ENCODE data around the gene CARD19.
A peak's percentile ranks its signal among the peaks of the same experiment; 100 is the strongest.

Gene CARD19

GRCh38 chr9:93120846-93121315, 24.9 kb downstream of the CARD19 start:
- DNase-seq (ENCODE audit: low spot score): no peak

- DNase-seq (ENCODE audit: low spot score): no peak
Measured at GRCh38 chr9:93121316-93122241, 25.6 kb downstream of the CARD19 start.

GRCh38 chr9:93122721-93123221, 26.8 kb downstream of the CARD19 start:
- DNase-seq (ENCODE audit: low spot score): no peak

- DNase-seq (ENCODE audit: low spot score): no peak
Measured at GRCh38 chr9:93123561-93124283, 27.7 kb downstream of the CARD19 start.

- DNase-seq (ENCODE audit: low spot score): no peak
Measured at GRCh38 chr9:93124793-93125192, 28.8 kb downstream of the CARD19 start.

- no peak for DNase-seq (ENCODE audit: low spot score)
Measured at GRCh38 chr9:93125331-93125894, 29.4 kb downstream of the CARD19 start.

- DNase-seq (ENCODE audit: low spot score): no peak
Measured at GRCh38 chr9:93126151-93126781, 30.2 kb downstream of the CARD19 start.

- no peak for DNase-seq (ENCODE audit: low spot score)
Measured at GRCh38 chr9:93126825-93127368, 30.9 kb downstream of the CARD19 start.

- DNase-seq (ENCODE audit: low spot score): no peak
Measured at GRCh38 chr9:93127395-93127911, 31.4 kb downstream of the CARD19 start.

GRCh38 chr9:93128011-93128714, 32.1 kb downstream of the CARD19 start:
- DNase-seq (ENCODE audit: low spot score): no peak

- no peak for DNase-seq (ENCODE audit: low spot score)
Measured at GRCh38 chr9:93128715-93129224, 32.8 kb downstream of the CARD19 start.

- no peak for DNase-seq (ENCODE audit: low spot score)
Measured at GRCh38 chr9:93129286-93129685, 33.3 kb downstream of the CARD19 start.

GRCh38 chr9:93129691-93130500, 33.9 kb downstream of the CARD19 start:
- DNase-seq (ENCODE audit: low spot score): no peak

GRCh38 chr9:93130861-93131481, 35.0 kb downstream of the CARD19 start:
- DNase-seq (ENCODE audit: low spot score): no peak

- DNase-seq (ENCODE audit: low spot score): no peak
Measured at GRCh38 chr9:93131599-93132286, 35.7 kb downstream of the CARD19 start.

- peak; percentile 66 for DNase-seq (ENCODE audit: low spot score)
Measured at GRCh38 chr9:93132287-93132927, 36.4 kb downstream of the CARD19 start.

- DNase-seq (ENCODE audit: low spot score): peak; percentile 65
Measured at GRCh38 chr9:93132946-93133680, 37.1 kb downstream of the CARD19 start.

- DNase-seq (ENCODE audit: low spot score): peak; percentile 93
Measured at GRCh38 chr9:93133681-93134014, 37.6 kb downstream of the CARD19 start.

Data from AG08396 (cell line).